ENCODE data around the gene ZC3H18. TPM values are rescaled to one million over a fixed set of nuclear protein-coding genes. Genes with fewer than 3 reads are reported as not detected.

The ZC3H18 gene
- total RNA-seq, 1 experiment from 2014 or later, result 57.8 TPM

GRCh38 chr16:88536510-88536909 is 33.7 kb upstream of the ZC3H18 start:
- no peaks in the 10 kb centered on the region for H3K9me3 ChIP-seq (ENCODE audit: control insufficient read depth in 1 of 2, insufficient read depth in 1 of 2, low read depth in 1 of 2, low read length in 2 of 2)
- CTCF ChIA-PET, result no interaction called here
- no peak overlapping the region for H3K4me3 ChIP-seq (replicated peaks in 1 of 2; ENCODE audit: low read depth in 1 of 2, low read length in 2 of 2)
- H3K9me2 ChIP-seq (ENCODE audit: insufficient read depth), result no peaks in the 10 kb centered on the region
- no peak overlapping the region for H2AFZ ChIP-seq (ENCODE audit: low read depth, low read length, poor library complexity, severe bottlenecking)
- H3K4me1 ChIP-seq (ENCODE audit: control insufficient read depth in 1 of 2, insufficient read depth in 2 of 2, low read length in 2 of 2), result peaks cover 8 to 12% of the 10 kb centered on the region in 2 experiments
- H3K9ac ChIP-seq (ENCODE audit: low read length), result no peak overlapping the region
- no peak for ATAC-seq
- H4K20me1 ChIP-seq (ENCODE audit: insufficient read depth), result no peaks in the 10 kb centered on the region
- TF ChIP-seq CTCF (IDR thresholded peaks at IDR 0.05 in 2 of 3, conservative IDR thresholded peaks at IDR 0.05 in 1 of 3; ENCODE audit: borderline replicate concordance in 1 of 3, insufficient read depth in 1 of 3, low read depth in 2 of 3, low read length in 2 of 3) (no peak), EZH2 (IDR thresholded peaks at IDR 0.05) (no peak), REST (IDR thresholded peaks at IDR 0.05; ENCODE audit: low read depth) (no peak), POLR2A (IDR thresholded peaks at IDR 0.05; ENCODE audit: borderline replicate concordance, extremely low read depth, insufficient read depth, insufficient read length) (no peak), ELF1 (IDR thresholded peaks at IDR 0.05; ENCODE audit: borderline replicate concordance, low read depth) (no peak), POLR2AphosphoS5 (IDR thresholded peaks at IDR 0.05; ENCODE audit: low read depth, low read length) (no peak), ZNF274 (IDR thresholded peaks at IDR 0.05; ENCODE audit: low read depth, low read length) (no peak), CEBPB (IDR thresholded peaks at IDR 0.05; ENCODE audit: low read depth) (no peak), JUND (IDR thresholded peaks at IDR 0.05) (no peak), YY1 (IDR thresholded peaks at IDR 0.05; ENCODE audit: extremely low read depth, insufficient replicate concordance, low read depth, low read length) (no peak), CBX3 (IDR thresholded peaks at IDR 0.05; ENCODE audit: low read depth) (no peak), RAD21 (IDR thresholded peaks at IDR 0.05; ENCODE audit: low read depth) (no peak)
- H3K27me3 ChIP-seq (ENCODE audit: insufficient read depth, low read length), result no peaks in the 10 kb centered on the region
- BruUV-seq (replicated peaks), result no TSS peak
- POLR2A ChIA-PET, result no interaction called here
- intact Hi-C loops (cut with micrococcal nuclease), result no loop called here
- RAD21 ChIA-PET (ENCODE audit: low non-redundant PET in 1 of 2, low total read pairs in 2 of 2, uncharacterized antibody in 2 of 2, unreplicated experiment in 2 of 2), result no interaction called here
- H3K4me2 ChIP-seq (ENCODE audit: low read length), result no peak overlapping the region
- H3K36me3 ChIP-seq (ENCODE audit: control insufficient read depth in 1 of 2, insufficient read depth in 2 of 2, low read length in 2 of 2), result no peaks in the 10 kb centered on the region; a peak in 1 of 4 replicates
- no peak overlapping the region for H3K27ac ChIP-seq (ENCODE audit: low read depth, low read length)
- H3K79me2 ChIP-seq (ENCODE audit: insufficient read depth, low read length), result peaks cover 10% of the 10 kb centered on the region; the same call in 1 of the 2 replicates
- DNase-seq (ENCODE audit: low read depth, low spot score), result no peak
